HG02798 (cell line): ENCODE results near the gene CYGB.
"Not testable (repeated sequence)": the region's sequence is repeated elsewhere in the genome, so short reads cannot be mapped to it uniquely, and the experiment has no call there.

Experiments
- ATAC-seq: cut with Tn5 transposase; IDR thresholded peaks from one replicate; pipeline ENCODE4 v1.9.1; 2021; ENCODE audit warnings: mild to moderate bottlenecking; ENCODE audit not compliant: unreplicated experiment, poor library complexity

CYGB gene

GRCh38 chr17:76528156-76528527 lies 9.4 kb downstream of the CYGB start:
- peak; percentile 26 for ATAC-seq

DNA sequence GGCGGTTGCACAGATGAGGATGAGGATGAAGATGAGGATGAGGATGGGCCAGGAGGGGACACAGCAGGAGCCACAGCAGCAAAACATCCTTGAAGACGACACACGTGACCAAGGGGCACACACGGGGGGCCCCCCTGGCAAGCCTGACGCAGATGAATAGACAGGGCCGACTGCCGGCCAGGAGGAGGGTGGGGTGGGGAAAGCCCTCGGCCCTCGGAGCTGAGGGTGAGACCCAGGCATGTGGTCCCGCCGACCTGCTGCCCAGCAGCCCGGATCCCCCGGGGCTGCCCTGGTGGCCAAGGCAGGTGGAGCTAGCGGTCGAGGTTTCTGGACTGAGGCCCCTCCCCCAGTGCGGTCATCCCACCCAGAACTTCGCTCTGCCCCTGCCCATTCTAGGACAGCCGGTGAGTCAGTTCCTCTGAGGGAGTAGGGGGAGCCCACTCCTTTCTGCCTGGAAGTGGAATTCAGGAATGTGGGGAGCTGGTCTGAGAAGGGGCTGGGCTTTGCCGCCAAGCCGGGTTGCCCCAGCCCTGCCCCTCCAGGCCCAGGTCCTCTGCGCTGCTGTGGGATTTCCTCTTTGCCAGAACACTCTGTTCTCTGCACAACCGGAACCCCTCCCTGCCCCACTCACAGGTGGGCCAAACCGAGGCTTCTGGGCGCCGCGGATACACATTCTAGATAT lies 9.9 kb downstream of the CYGB start:
- ATAC-seq: peak; percentile 47

DNA sequence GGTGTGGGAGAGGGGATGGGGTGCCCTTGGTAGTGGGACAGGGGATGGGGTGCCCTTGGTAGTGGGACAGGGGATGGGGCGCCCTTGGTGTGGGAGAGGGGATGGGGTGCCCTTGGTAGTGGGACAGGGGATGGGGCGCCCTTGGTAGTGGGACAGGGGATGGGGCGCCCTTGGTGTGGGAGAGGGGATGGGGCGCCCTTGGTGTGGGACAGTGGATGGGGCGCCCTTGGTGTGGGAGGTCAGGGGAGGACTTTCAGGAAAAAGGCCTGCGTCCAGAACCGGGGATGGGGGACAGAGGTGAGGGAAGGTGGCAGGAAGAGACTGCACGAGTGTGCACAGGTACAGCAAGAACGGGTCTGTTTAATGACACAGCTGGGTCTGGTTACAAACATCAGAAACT lies 10.5 kb downstream of the CYGB start:
- ATAC-seq: not testable (repeated sequence)

DNA sequence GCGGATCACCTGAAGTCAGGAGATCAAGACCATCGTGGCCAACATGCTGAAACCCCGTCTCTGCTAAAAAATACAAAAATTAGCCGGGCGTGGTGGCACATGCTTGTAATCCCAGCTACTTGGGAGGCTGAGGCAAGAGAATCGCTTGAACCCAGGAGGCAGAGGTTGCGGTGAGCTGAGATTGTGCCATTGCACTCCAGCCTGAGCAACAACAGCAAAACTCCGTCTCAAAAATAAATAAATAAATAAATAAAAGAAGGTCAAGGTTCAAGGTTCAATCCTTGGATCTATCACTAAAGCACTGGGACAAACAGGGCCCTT lies 12.0 kb downstream of the CYGB start:
- not testable (repeated sequence) for ATAC-seq

- no peak for ATAC-seq
Measured at GRCh38 chr17:76524598-76525512, 12.7 kb downstream of the CYGB start.

GRCh38 chr17:76523084-76524037 lies 14.1 kb downstream of the CYGB start:
- peak; percentile 50 for ATAC-seq

- ATAC-seq: not testable (repeated sequence)
Measured at GRCh38 chr17:76521683-76522082, 15.8 kb downstream of the CYGB start.

DNA sequence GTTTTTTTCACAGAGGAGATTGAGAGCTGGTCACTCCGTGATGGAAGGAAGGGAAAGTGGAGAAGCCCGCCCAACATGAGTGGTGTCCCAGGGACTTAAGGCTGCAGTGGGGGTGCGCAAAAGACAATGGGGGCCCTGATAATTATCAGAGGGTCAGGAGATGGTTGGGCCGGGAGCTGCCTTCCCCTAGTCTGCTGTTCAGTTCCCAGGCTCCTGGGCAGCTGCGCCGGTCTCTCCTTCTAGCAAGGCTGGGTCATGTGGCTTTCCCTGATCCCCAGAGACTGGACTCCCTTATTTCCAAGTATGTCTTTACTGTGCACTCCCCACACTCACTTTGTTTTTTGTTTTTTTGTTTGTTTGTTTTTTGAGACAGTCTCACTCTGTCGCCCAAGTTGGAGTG lies 16.2 kb downstream of the CYGB start:
- no peak for ATAC-seq

GRCh38 chr17:76519048-76519966 lies 18.2 kb downstream of the CYGB start:
- no peak for ATAC-seq

DNA sequence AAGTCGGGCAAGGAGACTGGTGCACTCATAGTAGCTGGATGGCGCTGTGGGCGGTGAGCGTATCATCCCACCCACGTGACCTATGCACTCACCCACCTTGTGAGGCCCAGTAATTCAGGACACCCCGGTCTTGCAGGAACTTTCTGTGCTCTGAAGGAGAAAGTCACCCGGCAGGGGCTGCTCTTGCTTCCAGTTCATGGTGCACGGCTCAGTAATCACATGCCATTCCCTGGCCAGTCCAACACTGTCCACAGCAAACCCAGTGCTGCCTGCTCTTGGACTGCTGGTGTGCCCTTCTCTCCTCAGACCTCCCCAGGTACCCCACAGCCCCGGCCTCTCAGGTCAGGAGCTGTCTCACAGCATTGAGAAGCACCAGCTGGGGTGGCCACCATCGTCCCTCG lies 19.9 kb downstream of the CYGB start:
- ATAC-seq: no peak

- peak; percentile 54 for ATAC-seq
Measured at GRCh38 chr17:76515274-76515949, 22.1 kb downstream of the CYGB start.

DNA sequence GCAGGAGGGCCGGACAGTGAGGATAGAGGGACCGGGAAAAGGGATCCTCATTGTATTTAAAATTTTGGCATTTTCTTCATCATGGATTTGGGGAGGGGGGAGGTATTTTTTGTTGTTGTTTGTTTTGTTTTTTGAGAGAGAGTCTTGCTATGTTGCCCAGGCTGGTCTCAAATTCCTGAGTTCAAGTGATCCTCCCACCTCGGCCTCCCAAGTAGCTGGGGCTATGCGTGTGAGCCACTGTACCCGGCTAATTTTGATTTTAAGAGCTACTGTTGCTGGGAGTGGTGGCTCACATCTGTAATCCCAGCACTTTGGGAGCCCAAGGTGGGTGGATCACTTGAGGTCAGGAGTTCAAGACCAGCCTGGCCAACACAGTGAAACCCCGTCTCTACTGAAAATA lies 23.2 kb downstream of the CYGB start:
- not testable (repeated sequence) for ATAC-seq

GRCh38 chr17:76513306-76513692 lies 24.2 kb downstream of the CYGB start:
- ATAC-seq: no peak

- ATAC-seq: no peak
Measured at GRCh38 chr17:76512366-76513305, 24.9 kb downstream of the CYGB start.

GRCh38 chr17:76511668-76512365 lies 25.7 kb downstream of the CYGB start:
- no peak for ATAC-seq

GRCh38 chr17:76510831-76511244 lies 26.7 kb downstream of the CYGB start:
- ATAC-seq: no peak

DNA sequence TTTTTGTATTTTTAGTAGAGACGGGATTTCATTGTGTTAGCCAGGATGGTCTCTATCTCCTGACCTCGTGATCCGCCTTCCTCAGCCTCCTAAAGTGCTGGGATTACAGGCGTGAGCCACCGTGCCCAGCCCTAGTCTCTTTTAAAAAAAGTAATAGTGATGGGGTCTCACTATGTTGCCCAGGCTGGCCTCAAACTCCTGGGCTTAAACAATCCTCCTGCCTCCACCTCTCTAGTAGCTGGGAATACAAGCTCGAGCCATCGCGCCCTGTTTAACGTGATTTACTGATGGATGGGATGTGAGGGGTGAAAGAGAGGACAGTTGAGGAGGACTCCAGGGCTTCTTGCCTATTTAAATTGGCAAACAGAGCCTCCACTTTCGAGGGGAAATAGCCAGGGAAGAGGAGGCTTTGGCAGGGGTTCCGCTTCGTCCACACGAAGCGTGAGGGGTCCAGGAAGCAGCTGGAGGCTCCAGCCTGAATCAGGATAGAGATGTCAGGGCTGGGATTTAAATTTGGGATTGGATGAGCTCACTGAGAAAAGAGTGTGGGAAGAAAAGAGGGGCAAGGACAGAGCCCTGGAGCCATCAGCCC lies 28.9 kb downstream of the CYGB start:
- ATAC-seq: not testable (repeated sequence)
